ENCODE measurements around the gene INAFM1.

DNA sequence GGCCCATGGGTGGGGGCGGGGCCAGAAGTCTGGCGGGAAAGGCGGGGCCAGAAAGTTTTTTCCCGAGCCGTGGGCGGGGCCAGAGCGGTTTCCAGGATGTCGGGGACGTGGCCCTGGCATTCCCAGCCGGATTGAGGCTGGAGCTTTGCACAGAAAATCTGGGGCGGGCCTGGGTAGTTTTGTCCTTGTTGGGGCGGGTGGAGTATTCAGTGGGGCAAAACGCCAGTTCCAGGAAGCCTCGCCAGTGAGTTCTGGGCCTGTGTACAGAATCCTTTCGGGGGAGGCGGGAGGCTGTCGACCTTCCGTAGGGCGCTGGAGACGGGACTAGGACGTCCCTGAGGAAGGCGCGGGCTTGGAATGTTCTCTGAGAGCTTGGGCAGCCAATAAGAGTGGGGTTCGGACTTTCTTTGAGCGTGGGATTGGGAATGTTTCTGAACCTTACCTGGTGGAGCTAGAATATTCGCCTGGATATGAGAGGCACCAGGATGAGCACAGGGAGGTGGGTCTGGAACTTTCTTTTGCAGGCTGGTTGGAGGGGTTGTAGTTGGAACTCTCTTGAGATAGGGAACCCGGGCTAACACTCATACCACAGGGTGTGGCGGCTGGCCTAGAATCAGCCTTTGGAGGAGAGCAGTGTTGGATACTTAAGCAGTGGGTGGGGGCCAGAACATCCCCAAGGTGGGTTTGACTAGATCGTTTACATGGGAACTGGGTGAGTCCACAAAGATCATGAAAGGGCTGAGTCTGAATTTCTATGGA is 17.1 kb upstream of the INAFM1 start:
- TF ChIP-seq, protein P1, sequence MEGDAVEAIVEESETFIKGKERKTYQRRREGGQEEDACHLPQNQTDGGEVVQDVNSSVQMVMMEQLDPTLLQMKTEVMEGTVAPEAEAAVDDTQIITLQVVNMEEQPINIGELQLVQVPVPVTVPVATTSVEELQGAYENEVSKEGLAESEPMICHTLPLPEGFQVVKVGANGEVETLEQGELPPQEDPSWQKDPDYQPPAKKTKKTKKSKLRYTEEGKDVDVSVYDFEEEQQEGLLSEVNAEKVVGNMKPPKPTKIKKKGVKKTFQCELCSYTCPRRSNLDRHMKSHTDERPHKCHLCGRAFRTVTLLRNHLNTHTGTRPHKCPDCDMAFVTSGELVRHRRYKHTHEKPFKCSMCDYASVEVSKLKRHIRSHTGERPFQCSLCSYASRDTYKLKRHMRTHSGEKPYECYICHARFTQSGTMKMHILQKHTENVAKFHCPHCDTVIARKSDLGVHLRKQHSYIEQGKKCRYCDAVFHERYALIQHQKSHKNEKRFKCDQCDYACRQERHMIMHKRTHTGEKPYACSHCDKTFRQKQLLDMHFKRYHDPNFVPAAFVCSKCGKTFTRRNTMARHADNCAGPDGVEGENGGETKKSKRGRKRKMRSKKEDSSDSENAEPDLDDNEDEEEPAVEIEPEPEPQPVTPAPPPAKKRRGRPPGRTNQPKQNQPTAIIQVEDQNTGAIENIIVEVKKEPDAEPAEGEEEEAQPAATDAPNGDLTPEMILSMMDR (IDR thresholded peaks at IDR 0.05) = no peak
- peak in 1 of 2 donors; percentile 65 for TF ChIP-seq POLR2A (IDR thresholded peaks at IDR 0.05)

Measured in thyroid gland (tissue), 4 donors.